Adrenal gland (tissue), 5 donors: ENCODE measurements around the gene CRTC1.

Experiments used
- CTCF ChIP-seq, 6 experiments: fragments of 450-650 bp in 4 of 6; fragments of 200-600 bp in 2 of 6; sonication (generic) in 1 of 6; IDR thresholded peaks; 1 replicate in 5 of 6; 2 replicates in 1 of 6; pipeline versions ENCODE4 v1.5.1 to v1.8.0; 2016 to 2021; ENCODE audit warnings: antibody characterized with exemption in 6 of 6, mild to moderate bottlenecking in 2 of 6, moderate library complexity in 1 of 6
- POLR2A ChIP-seq, 2 donors: fragments of 450-650 bp; IDR thresholded peaks; one replicate each; pipeline ENCODE4 v1.6.1; 2017; ENCODE audit warnings: antibody characterized with exemption in 2 of 2, mild to moderate bottlenecking in 2 of 2, moderate library complexity in 1 of 2
- donor health status: DM: no; HTN: no; CAD: no.

- TF ChIP-seq CTCF (IDR thresholded peaks at IDR 0.05) (no peak), POLR2A (IDR thresholded peaks at IDR 0.05) (no peak)
Measured at GRCh38 chr19:18668744-18669523, 14.5 kb upstream of the CRTC1 start.
